ENCODE measurements around the gene PTPN1. TPM values are rescaled to one million over a fixed set of nuclear protein-coding genes. Genes with fewer than 3 reads are reported as not detected.
"Not testable (repeated sequence)": the region's sequence is repeated elsewhere in the genome, so short reads cannot be mapped to it uniquely, and the experiment has no call there.

PTPN1 gene
- polyA plus RNA-seq, 3 donors = 12.4 to 21.4 (median 19.1) TPM

- H3K4me3 Mint-ChIP-seq = peak overlapping the region in 1 of 2 donors; percentile 17
- 8% methylated on average over 1 of the region's 4 CpGs for WGBS (ENCODE audit: insufficient coverage)
- no peak for DNase-seq
- Histone ChIP-seq H3K9me3 (replicated peaks in 1 of 2; ENCODE audit: control insufficient read depth in 1 of 2, insufficient read depth in 1 of 2, low read length in 2 of 2) (no peaks in the 10 kb centered on the region), H4K20me1 (ENCODE audit: insufficient read depth, low read length) (peaks cover 100% of the 10 kb centered on the region), H3K4me2 (replicated peaks; ENCODE audit: extremely low read depth, low read length, poor library complexity, severe bottlenecking) (peak overlapping the region; percentile 22), H2AFZ (ENCODE audit: insufficient read depth, low read depth, low read length, poor library complexity, severe bottlenecking) (no peak overlapping the region), H3K36me3 (replicated peaks in 1 of 2; ENCODE audit: control insufficient read depth in 1 of 2, insufficient read depth in 2 of 2, low read length in 2 of 2) (peaks cover 0 to 5% of the 10 kb centered on the region in 2 donors), H3K27ac (ENCODE audit: low read depth in 1 of 2, low read length in 2 of 2) (peak overlapping the region in 1 of 2 donors; percentile 70), H3K4me3 (replicated peaks in 1 of 3; ENCODE audit: low read depth in 2 of 3, low read length in 3 of 3) (peak overlapping the region in 1 of 3 experiments; percentile 34), H3K9ac (ENCODE audit: insufficient read depth, low read length, poor library complexity, severe bottlenecking) (peak overlapping the region; percentile 28), H3K27me3 (ENCODE audit: control insufficient read depth in 2 of 2, insufficient read depth in 2 of 2, low read length in 2 of 2) (no peaks in the 10 kb centered on the region), H3K4me1 (ENCODE audit: control insufficient read depth in 1 of 2, insufficient read depth in 2 of 2, low read length in 2 of 2) (peaks cover 50 to 64% of the 10 kb centered on the region in 2 donors), H3K79me2 (ENCODE audit: insufficient read depth, low read length) (peaks cover 100% of the 10 kb centered on the region)
- H3K4me1 Mint-ChIP-seq = peaks cover 70% of the 10 kb centered on the region
- intact Hi-C loops (cut with micrococcal nuclease) = no loop called here
- H3K9me3 Mint-ChIP-seq = peaks cover 0 to 12% (median 5%) of the 10 kb centered on the region in 7 donors
- H3K27ac Mint-ChIP-seq = peak overlapping the region; percentile 54 to 87 (median 80)
- H3K27me3 Mint-ChIP-seq (ENCODE audit: low read depth in 3 of 3) = no peaks in the 10 kb centered on the region
- H3K36me3 Mint-ChIP-seq = peaks cover 11 to 22% of the 10 kb centered on the region in 2 donors
- TF ChIP-seq, protein P1, sequence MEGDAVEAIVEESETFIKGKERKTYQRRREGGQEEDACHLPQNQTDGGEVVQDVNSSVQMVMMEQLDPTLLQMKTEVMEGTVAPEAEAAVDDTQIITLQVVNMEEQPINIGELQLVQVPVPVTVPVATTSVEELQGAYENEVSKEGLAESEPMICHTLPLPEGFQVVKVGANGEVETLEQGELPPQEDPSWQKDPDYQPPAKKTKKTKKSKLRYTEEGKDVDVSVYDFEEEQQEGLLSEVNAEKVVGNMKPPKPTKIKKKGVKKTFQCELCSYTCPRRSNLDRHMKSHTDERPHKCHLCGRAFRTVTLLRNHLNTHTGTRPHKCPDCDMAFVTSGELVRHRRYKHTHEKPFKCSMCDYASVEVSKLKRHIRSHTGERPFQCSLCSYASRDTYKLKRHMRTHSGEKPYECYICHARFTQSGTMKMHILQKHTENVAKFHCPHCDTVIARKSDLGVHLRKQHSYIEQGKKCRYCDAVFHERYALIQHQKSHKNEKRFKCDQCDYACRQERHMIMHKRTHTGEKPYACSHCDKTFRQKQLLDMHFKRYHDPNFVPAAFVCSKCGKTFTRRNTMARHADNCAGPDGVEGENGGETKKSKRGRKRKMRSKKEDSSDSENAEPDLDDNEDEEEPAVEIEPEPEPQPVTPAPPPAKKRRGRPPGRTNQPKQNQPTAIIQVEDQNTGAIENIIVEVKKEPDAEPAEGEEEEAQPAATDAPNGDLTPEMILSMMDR (IDR thresholded peaks at IDR 0.05) = no peak
These were observed 28.1 kb downstream of the PTPN1 start for GRCh38 chr20:50538276-50538675.

- H3K36me3 ChIP-seq (replicated peaks in 1 of 2; ENCODE audit: control insufficient read depth in 1 of 2, insufficient read depth in 2 of 2, low read length in 2 of 2); H2AFZ ChIP-seq (ENCODE audit: insufficient read depth, low read depth, low read length, poor library complexity, severe bottlenecking); H3K27me3 Mint-ChIP-seq (ENCODE audit: low read depth in 3 of 3); DNase-seq; H3K4me2 ChIP-seq (replicated peaks; ENCODE audit: extremely low read depth, low read length, poor library complexity, severe bottlenecking); H3K4me3 Mint-ChIP-seq; H3K9me3 ChIP-seq (replicated peaks in 1 of 2; ENCODE audit: control insufficient read depth in 1 of 2, insufficient read depth in 1 of 2, low read length in 2 of 2); H3K27me3 ChIP-seq (ENCODE audit: control insufficient read depth in 2 of 2, insufficient read depth in 2 of 2, low read length in 2 of 2); H3K9ac ChIP-seq (ENCODE audit: insufficient read depth, low read length, poor library complexity, severe bottlenecking); H3K4me3 ChIP-seq (replicated peaks in 1 of 3; ENCODE audit: low read depth in 2 of 3, low read length in 3 of 3); intact Hi-C loops (cut with micrococcal nuclease); H3K27ac ChIP-seq (ENCODE audit: low read depth in 1 of 2, low read length in 2 of 2); H3K27ac Mint-ChIP-seq: not testable (repeated sequence)
- Mint-ChIP-seq H3K36me3 (peaks cover 11 to 15% of the 10 kb centered on the region in 2 donors), H3K4me1 (peaks cover 66% of the 10 kb centered on the region), H3K9me3 (peaks cover 0 to 12% (median 5%) of the 10 kb centered on the region in 7 donors)
- WGBS (ENCODE audit: insufficient coverage) = no CpG with 5 or more reads among the region's 8 CpGs
- Histone ChIP-seq H4K20me1 (ENCODE audit: insufficient read depth, low read length) (peaks cover 98% of the 10 kb centered on the region), H3K79me2 (ENCODE audit: insufficient read depth, low read length) (peaks cover 100% of the 10 kb centered on the region), H3K4me1 (ENCODE audit: control insufficient read depth in 1 of 2, insufficient read depth in 2 of 2, low read length in 2 of 2) (peaks cover 43 to 63% of the 10 kb centered on the region in 2 donors)
These were observed 29.6 kb downstream of the PTPN1 start for GRCh38 chr20:50539798-50540197.
